ENCODE measurements around the gene SYT1. TPM values are rescaled to one million over a fixed set of nuclear protein-coding genes. Genes with fewer than 3 reads are reported as not detected.

The SYT1 gene
- total and polyA plus RNA-seq, 4 donors, result 0.53 to 0.84 (median 0.64) TPM

GRCh38 chr12:78949532-78949931 is 85.0 kb downstream of the SYT1 start:
- TF ChIP-seq FOXA1 (IDR thresholded peaks at IDR 0.05) (no peak), EGR1 (IDR thresholded peaks at IDR 0.05; ENCODE audit: low read depth in 2 of 2) (no peak), ZBTB33 (IDR thresholded peaks at IDR 0.05) (no peak), NR2F2 (IDR thresholded peaks at IDR 0.05) (no peak), REST (IDR thresholded peaks at IDR 0.05) (no peak), GABPA (IDR thresholded peaks at IDR 0.05 in 1 of 2, conservative IDR thresholded peaks at IDR 0.05 in 1 of 2) (no peak), YY1 (IDR thresholded peaks at IDR 0.05) (no peak), ATF3 (IDR thresholded peaks at IDR 0.05) (no peak)
- H3K4me1 ChIP-seq (ENCODE audit: control insufficient read depth in 4 of 4, insufficient read depth in 4 of 4, low read length in 3 of 4), result no peaks in the 10 kb centered on the region
- H3K4me3 ChIP-seq (ENCODE audit: low read depth in 1 of 3, low read length in 3 of 3), result no peak overlapping the region
- no peak overlapping the region for H3K27ac ChIP-seq (ENCODE audit: low read depth in 1 of 2, low read length in 2 of 2)
- no peak overlapping the region for H3K9ac ChIP-seq (ENCODE audit: low read depth in 1 of 2, low read length in 2 of 2)
- H3K9me3 ChIP-seq (ENCODE audit: control insufficient read depth in 4 of 4, low read length in 3 of 4), result no peaks in the 10 kb centered on the region
- no peaks in the 10 kb centered on the region for H3K36me3 ChIP-seq (ENCODE audit: control insufficient read depth in 4 of 4, insufficient read depth in 3 of 4, low read depth in 1 of 4, low read length in 3 of 4)
- no peaks in the 10 kb centered on the region for H3K27me3 ChIP-seq (ENCODE audit: control insufficient read depth in 4 of 4, insufficient read depth in 4 of 4, low read length in 3 of 4)
- no peak for DNase-seq (ENCODE audit: low spot score)

GRCh38 chr12:78951803-78952551 is 87.4 kb downstream of the SYT1 start:
- WGBS, result 72% methylated on average over 11 of the region's 11 CpGs
- Histone ChIP-seq H3K4me1 (ENCODE audit: control insufficient read depth in 4 of 4, insufficient read depth in 4 of 4, low read length in 3 of 4) (no peaks in the 10 kb centered on the region), H3K36me3 (ENCODE audit: control insufficient read depth in 4 of 4, insufficient read depth in 3 of 4, low read depth in 1 of 4, low read length in 3 of 4) (no peaks in the 10 kb centered on the region), H3K9ac (ENCODE audit: low read depth in 1 of 2, low read length in 2 of 2) (no peak overlapping the region), H3K9me3 (ENCODE audit: control insufficient read depth in 4 of 4, low read length in 3 of 4) (no peaks in the 10 kb centered on the region), H3K27ac (ENCODE audit: low read depth in 1 of 2, low read length in 2 of 2) (no peak overlapping the region), H3K4me3 (ENCODE audit: low read depth in 1 of 3, low read length in 3 of 3) (no peak overlapping the region), H3K27me3 (ENCODE audit: control insufficient read depth in 4 of 4, insufficient read depth in 4 of 4, low read length in 3 of 4) (no peaks in the 10 kb centered on the region)
- no peak for TF ChIP-seq FOXA2 (IDR thresholded peaks at IDR 0.05)
- no peak for TF ChIP-seq JUND (IDR thresholded peaks at IDR 0.05)
- no peak for TF ChIP-seq GABPA (IDR thresholded peaks at IDR 0.05 in 1 of 2, conservative IDR thresholded peaks at IDR 0.05 in 1 of 2)
- TF ChIP-seq EGR1 (IDR thresholded peaks at IDR 0.05; ENCODE audit: low read depth in 2 of 2), result no peak
- TF ChIP-seq, protein P1, sequence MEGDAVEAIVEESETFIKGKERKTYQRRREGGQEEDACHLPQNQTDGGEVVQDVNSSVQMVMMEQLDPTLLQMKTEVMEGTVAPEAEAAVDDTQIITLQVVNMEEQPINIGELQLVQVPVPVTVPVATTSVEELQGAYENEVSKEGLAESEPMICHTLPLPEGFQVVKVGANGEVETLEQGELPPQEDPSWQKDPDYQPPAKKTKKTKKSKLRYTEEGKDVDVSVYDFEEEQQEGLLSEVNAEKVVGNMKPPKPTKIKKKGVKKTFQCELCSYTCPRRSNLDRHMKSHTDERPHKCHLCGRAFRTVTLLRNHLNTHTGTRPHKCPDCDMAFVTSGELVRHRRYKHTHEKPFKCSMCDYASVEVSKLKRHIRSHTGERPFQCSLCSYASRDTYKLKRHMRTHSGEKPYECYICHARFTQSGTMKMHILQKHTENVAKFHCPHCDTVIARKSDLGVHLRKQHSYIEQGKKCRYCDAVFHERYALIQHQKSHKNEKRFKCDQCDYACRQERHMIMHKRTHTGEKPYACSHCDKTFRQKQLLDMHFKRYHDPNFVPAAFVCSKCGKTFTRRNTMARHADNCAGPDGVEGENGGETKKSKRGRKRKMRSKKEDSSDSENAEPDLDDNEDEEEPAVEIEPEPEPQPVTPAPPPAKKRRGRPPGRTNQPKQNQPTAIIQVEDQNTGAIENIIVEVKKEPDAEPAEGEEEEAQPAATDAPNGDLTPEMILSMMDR (IDR thresholded peaks at IDR 0.05; ENCODE audit: low read depth, low read length, missing input control), result no peak
- no peak for TF ChIP-seq SP1 (IDR thresholded peaks at IDR 0.05)
- TF ChIP-seq RXRA (IDR thresholded peaks at IDR 0.05), result no peak
- TF ChIP-seq REST (IDR thresholded peaks at IDR 0.05), result no peak
- TF ChIP-seq ATF3 (IDR thresholded peaks at IDR 0.05), result no peak
- TF ChIP-seq HNF4A (conservative IDR thresholded peaks at IDR 0.05), result no peak
- TF ChIP-seq HNF4G (IDR thresholded peaks at IDR 0.05), result no peak
- no peak for TF ChIP-seq TAF1 (conservative IDR thresholded peaks at IDR 0.05)
- TF ChIP-seq RAD21 (IDR thresholded peaks at IDR 0.05), result no peak
- TF ChIP-seq YY1 (IDR thresholded peaks at IDR 0.05), result no peak
- TF ChIP-seq ZBTB33 (IDR thresholded peaks at IDR 0.05), result no peak
- no peak for DNase-seq (ENCODE audit: low spot score)

All from liver (tissue), 9 donors.